ENCODE data around the gene GIT2. TPM values are rescaled to one million over a fixed set of nuclear protein-coding genes. Genes with fewer than 3 reads are reported as not detected.

The GIT2 gene, protein sequence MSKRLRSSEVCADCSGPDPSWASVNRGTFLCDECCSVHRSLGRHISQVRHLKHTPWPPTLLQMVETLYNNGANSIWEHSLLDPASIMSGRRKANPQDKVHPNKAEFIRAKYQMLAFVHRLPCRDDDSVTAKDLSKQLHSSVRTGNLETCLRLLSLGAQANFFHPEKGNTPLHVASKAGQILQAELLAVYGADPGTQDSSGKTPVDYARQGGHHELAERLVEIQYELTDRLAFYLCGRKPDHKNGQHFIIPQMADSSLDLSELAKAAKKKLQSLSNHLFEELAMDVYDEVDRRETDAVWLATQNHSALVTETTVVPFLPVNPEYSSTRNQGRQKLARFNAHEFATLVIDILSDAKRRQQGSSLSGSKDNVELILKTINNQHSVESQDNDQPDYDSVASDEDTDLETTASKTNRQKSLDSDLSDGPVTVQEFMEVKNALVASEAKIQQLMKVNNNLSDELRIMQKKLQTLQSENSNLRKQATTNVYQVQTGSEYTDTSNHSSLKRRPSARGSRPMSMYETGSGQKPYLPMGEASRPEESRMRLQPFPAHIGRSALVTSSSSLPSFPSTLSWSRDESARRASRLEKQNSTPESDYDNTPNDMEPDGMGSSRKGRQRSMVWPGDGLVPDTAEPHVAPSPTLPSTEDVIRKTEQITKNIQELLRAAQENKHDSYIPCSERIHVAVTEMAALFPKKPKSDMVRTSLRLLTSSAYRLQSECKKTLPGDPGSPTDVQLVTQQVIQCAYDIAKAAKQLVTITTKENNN
- 10 to 100 TPM; 36.8 to 52.8 (median 42.3) TPM for total RNA-seq

DNA sequence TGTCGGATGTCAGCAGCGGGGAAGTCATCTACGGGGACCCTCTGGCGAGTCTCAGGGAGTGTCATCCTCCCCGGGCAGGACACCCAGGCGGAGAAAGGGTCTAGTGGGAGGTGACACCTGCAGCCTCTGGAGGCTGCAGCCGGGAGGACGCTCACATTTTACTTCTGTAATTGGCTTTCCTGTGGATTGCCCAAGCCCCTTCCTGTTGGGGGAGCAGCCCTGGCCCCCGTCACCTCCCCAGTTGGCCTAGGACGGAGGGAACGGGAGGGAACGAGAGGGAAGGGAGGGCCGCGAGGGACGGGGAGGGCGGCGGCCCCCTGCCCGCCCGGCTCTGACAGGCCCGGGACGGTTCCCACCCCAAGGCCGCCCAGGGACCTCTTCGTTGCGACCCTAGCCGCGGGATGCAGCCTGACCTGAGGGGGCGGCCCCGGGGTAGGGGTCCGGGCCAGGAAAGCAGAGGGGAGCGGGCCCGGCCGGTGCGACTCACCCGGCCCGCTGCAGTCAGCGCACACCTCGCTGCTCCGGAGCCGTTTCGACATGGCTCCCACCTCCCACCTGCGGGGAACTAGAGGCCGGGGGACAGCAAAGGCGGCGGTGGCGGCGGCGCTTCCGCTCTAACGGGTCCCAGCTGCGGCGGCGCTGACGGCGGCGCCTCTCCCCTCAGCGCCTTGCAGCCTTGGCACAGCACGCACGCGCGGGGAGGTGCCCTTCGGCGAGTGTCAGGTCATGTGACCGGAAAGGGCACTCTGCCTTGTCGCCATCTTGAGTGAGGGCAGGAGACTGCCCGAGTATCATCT, at the start of gene GIT2:
Gene GIT2, minus strand, starts transcription at position 683 of the 797 bp plus-strand sequence. Its CDS starts 144 bp downstream, at position 539.
- peaks cover 0 to 8% of the 10 kb centered on the region in 2 donors for H3K36me3 ChIP-seq
- ATAC-seq = peak; percentile 83
- 0% methylated on average over 2 of the region's 65 CpGs; no CpG with 5 or more reads in 1 of the 2 donors for WGBS, 2 donors (ENCODE audit: low coverage in 1 of 2)
- H3K4me3 ChIP-seq = peak within 1 kb of the TSS; percentile 55 to 100
- peak within 1 kb of the TSS; percentile 10 to 89 (median 84) for H3K27ac ChIP-seq
- H3K27me3 ChIP-seq = no peaks in the 10 kb centered on the region
- H3K4me1 ChIP-seq = peaks cover 0 to 67% (median 16%) of the 10 kb centered on the region in 3 donors
- TF ChIP-seq POLR2A (IDR thresholded peaks at IDR 0.05) (peak; percentile 63 to 77), POLR2AphosphoS5 (IDR thresholded peaks at IDR 0.05) (peak; percentile 91), EP300 (IDR thresholded peaks at IDR 0.05) (no peak), CTCF (IDR thresholded peaks at IDR 0.05) (peak in 1 of 4 experiments; percentile 19)
- no peaks in the 10 kb centered on the region for H3K9me3 ChIP-seq

GRCh38 chr12:110042264-110042663, 46.1 kb upstream of the GIT2 start:
- no peak for ATAC-seq
- Histone ChIP-seq H3K27ac (peak overlapping the region in 3 of 4 donors; percentile 39 to 84 (median 74)), H3K4me1 (peaks cover 0 to 92% (median 15%) of the 10 kb centered on the region in 3 donors), H3K9me3 (no peaks in the 10 kb centered on the region), H3K27me3 (no peaks in the 10 kb centered on the region), H3K36me3 (peaks cover 0 to 33% of the 10 kb centered on the region in 2 donors), H3K4me3 (no peak overlapping the region)
- WGBS, 2 donors (ENCODE audit: low coverage in 1 of 2) = 97% methylated on average over 3 of the region's 3 CpGs; no CpG with 5 or more reads in 1 of the 2 donors
- TF ChIP-seq CTCF (IDR thresholded peaks at IDR 0.05) (no peak), POLR2A (IDR thresholded peaks at IDR 0.05) (no peak), EP300 (IDR thresholded peaks at IDR 0.05) (no peak), POLR2AphosphoS5 (IDR thresholded peaks at IDR 0.05) (no peak)

DNA sequence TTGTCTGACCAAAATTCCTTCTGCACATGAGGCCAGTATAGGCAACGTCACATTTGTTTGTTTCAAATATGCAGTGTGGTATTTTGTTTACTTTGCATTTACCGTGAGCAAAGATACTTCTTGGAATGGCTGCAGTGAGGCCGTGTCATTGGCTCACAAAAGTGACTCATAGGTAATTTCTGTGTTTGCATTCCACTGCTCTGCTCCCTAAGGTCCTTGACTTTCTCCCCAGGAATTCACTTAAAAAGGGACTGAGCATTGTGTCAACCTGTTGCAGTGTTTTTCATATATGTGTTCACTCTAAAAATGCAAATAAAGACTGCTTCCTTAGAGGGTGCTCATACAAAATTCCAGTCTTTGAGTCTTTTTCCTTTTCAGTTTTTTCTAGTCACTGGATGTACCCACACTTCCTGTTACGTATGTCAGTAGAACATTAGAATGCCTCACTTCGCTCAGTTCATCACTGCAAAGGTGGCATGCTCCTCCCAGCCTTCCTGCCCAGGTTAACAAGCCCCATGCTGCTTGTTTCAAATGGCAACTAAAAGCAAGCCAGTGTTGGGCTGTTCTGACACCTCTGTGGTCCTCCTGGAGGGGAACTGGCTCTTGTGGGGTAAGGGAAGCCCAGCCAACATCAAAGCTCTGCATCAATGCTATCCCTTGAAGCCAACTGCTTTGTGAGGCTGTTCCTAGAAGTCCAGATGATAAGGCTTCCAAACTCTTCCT, 43.1 kb upstream of the GIT2 start:
- Histone ChIP-seq H3K4me3 (no peak overlapping the region), H3K27me3 (no peaks in the 10 kb centered on the region), H3K36me3 (peaks cover 0 to 58% of the 10 kb centered on the region in 2 donors), H3K9me3 (no peaks in the 10 kb centered on the region), H3K27ac (peak overlapping the region; percentile 79 to 84 (median 80)), H3K4me1 (peaks cover 0 to 70% (median 6%) of the 10 kb centered on the region in 3 donors)
- peak; percentile 81 for TF ChIP-seq POLR2AphosphoS5 (IDR thresholded peaks at IDR 0.05)
- TF ChIP-seq POLR2A (IDR thresholded peaks at IDR 0.05) = no peak
- peak; percentile 88 for ATAC-seq
- WGBS, 2 donors (ENCODE audit: low coverage in 1 of 2) = 27 to 41% methylated on average over 5 of the region's 5 CpGs

DNA sequence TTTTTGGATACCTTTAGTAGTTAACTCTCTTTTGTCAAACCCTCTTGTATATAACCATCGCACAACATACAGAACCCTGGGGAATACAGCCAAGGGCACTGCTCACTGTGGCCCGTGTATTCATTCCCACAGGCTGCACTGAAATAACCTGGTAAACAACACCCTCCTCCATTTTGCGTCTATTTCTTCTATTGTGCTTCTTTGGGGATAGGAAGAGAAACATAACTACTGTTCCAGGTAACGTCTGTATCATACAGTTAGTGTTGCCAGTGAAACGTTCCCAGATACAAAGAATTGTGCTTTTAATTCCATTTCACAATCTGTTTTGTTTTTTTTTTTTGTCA, 42.5 kb upstream of the GIT2 start:
- peaks cover 0 to 60% of the 10 kb centered on the region in 2 donors for H3K36me3 ChIP-seq
- WGBS, 2 donors (ENCODE audit: low coverage in 1 of 2) = 39 to 46% methylated on average over 5 of the region's 5 CpGs
- peak overlapping the region; percentile 75 to 84 (median 80) for H3K27ac ChIP-seq
- ATAC-seq = no peak
- no peak overlapping the region for H3K4me3 ChIP-seq
- H3K4me1 ChIP-seq = peaks cover 0 to 66% (median 6%) of the 10 kb centered on the region in 3 donors
- H3K9me3 ChIP-seq = no peaks in the 10 kb centered on the region
- no peaks in the 10 kb centered on the region for H3K27me3 ChIP-seq
- TF ChIP-seq CTCF (IDR thresholded peaks at IDR 0.05) (no peak), POLR2AphosphoS5 (IDR thresholded peaks at IDR 0.05) (no peak), POLR2A (IDR thresholded peaks at IDR 0.05) (no peak), EP300 (IDR thresholded peaks at IDR 0.05) (no peak)
